GM18861 (cell line): Measurements from ENCODE around the gene NFASC.

Experiments used
- ATAC-seq: cut with Tn5 transposase; IDR thresholded peaks from one replicate; pipeline ENCODE4 v1.9.1; 2021; ENCODE audit not compliant: unreplicated experiment

The NFASC gene

GRCh38 chr1:205002705-205003104 lies 132.0 kb downstream of the NFASC start:
- no peak for ATAC-seq

GRCh38 chr1:205003358-205004131 lies 132.9 kb downstream of the NFASC start:
- no peak for ATAC-seq

- no peak for ATAC-seq
These were observed 133.7 kb downstream of the NFASC start for GRCh38 chr1:205004351-205004750.

- no peak for ATAC-seq
These were observed 138.2 kb downstream of the NFASC start for GRCh38 chr1:205008896-205009295.

GRCh38 chr1:205009670-205010069 lies 139.0 kb downstream of the NFASC start:
- ATAC-seq, result no peak

GRCh38 chr1:205012391-205013140 lies 141.9 kb downstream of the NFASC start:
- ATAC-seq, result no peak

- ATAC-seq, result no peak
These were observed 143.2 kb downstream of the NFASC start for GRCh38 chr1:205013683-205014367.

- ATAC-seq, result no peak
These were observed 144.1 kb downstream of the NFASC start for GRCh38 chr1:205014783-205015182.

- no peak for ATAC-seq
These were observed 144.6 kb downstream of the NFASC start for GRCh38 chr1:205015241-205015640.

- ATAC-seq, result no peak
These were observed 145.4 kb downstream of the NFASC start for GRCh38 chr1:205016075-205016474.

GRCh38 chr1:205016584-205016983 lies 145.9 kb downstream of the NFASC start:
- no peak for ATAC-seq

- no peak for ATAC-seq
These were observed 146.3 kb downstream of the NFASC start for GRCh38 chr1:205017001-205017400.

- ATAC-seq, result no peak
These were observed 147.1 kb downstream of the NFASC start for GRCh38 chr1:205017766-205018165.

- no peak for ATAC-seq
These were observed 147.7 kb downstream of the NFASC start for GRCh38 chr1:205018381-205018780.

GRCh38 chr1:205020466-205020865 lies 149.8 kb downstream of the NFASC start:
- ATAC-seq, result no peak

- no peak for ATAC-seq
These were observed 154.0 kb downstream of the NFASC start for GRCh38 chr1:205024679-205025078.

- ATAC-seq, result no peak
These were observed 154.6 kb downstream of the NFASC start for GRCh38 chr1:205025239-205025638.

GRCh38 chr1:205026181-205026580 lies 155.5 kb downstream of the NFASC start:
- no peak for ATAC-seq

- ATAC-seq, result no peak
These were observed 157.7 kb downstream of the NFASC start for GRCh38 chr1:205028390-205028789.

GRCh38 chr1:205028924-205029323 lies 158.3 kb downstream of the NFASC start:
- no peak for ATAC-seq

GRCh38 chr1:205030241-205030640 lies 159.6 kb downstream of the NFASC start:
- ATAC-seq, result no peak

- no peak for ATAC-seq
These were observed 160.2 kb downstream of the NFASC start for GRCh38 chr1:205030896-205031295.
